HL-60 (cell line): Measurements from ENCODE around the gene NCOA3.

Source experiments
- GABPA ChIP-seq: IDR thresholded peaks from 2 replicates; pipeline ENCODE4 v1.6.1; 2012; ENCODE audit warnings: low read depth
- TF ChIP-seq, protein P1 (sequence below): IDR thresholded peaks from 2 replicates; pipeline ENCODE4 v1.6.1; 2012; ENCODE audit warnings: low read depth; ENCODE audit not compliant: insufficient replicate concordance
- TF ChIP-seq, protein P2 (sequence below): IDR thresholded peaks from one replicate; pipeline ENCODE4 v1.5.1; 2011; ENCODE audit warnings: low read length, control low read depth, inconsistent platforms; ENCODE audit not compliant: insufficient read depth

DNA sequence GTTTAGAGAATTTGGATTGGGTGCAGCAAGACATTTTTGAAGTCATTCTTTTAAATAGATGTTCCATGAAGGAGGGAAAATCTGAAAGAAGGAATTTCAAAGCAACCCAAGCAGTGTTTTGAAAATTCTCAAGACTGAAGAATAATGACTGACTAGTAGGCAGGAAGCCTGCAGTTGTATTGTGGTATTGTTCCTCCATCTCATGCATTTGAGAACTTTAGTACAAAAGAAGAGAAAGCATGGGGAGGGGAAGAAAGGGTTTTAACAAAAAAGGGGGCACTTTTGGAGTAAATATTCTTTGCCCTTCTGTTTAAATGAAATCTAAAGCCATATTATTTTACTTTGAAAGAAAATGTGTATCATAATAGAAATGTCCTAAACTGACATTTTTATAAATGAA is 6.6 kb downstream of the NCOA3 start:
- TF ChIP-seq, protein P1, sequence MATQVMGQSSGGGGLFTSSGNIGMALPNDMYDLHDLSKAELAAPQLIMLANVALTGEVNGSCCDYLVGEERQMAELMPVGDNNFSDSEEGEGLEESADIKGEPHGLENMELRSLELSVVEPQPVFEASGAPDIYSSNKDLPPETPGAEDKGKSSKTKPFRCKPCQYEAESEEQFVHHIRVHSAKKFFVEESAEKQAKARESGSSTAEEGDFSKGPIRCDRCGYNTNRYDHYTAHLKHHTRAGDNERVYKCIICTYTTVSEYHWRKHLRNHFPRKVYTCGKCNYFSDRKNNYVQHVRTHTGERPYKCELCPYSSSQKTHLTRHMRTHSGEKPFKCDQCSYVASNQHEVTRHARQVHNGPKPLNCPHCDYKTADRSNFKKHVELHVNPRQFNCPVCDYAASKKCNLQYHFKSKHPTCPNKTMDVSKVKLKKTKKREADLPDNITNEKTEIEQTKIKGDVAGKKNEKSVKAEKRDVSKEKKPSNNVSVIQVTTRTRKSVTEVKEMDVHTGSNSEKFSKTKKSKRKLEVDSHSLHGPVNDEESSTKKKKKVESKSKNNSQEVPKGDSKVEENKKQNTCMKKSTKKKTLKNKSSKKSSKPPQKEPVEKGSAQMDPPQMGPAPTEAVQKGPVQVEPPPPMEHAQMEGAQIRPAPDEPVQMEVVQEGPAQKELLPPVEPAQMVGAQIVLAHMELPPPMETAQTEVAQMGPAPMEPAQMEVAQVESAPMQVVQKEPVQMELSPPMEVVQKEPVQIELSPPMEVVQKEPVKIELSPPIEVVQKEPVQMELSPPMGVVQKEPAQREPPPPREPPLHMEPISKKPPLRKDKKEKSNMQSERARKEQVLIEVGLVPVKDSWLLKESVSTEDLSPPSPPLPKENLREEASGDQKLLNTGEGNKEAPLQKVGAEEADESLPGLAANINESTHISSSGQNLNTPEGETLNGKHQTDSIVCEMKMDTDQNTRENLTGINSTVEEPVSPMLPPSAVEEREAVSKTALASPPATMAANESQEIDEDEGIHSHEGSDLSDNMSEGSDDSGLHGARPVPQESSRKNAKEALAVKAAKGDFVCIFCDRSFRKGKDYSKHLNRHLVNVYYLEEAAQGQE: no peak
- TF ChIP-seq, protein P2, sequence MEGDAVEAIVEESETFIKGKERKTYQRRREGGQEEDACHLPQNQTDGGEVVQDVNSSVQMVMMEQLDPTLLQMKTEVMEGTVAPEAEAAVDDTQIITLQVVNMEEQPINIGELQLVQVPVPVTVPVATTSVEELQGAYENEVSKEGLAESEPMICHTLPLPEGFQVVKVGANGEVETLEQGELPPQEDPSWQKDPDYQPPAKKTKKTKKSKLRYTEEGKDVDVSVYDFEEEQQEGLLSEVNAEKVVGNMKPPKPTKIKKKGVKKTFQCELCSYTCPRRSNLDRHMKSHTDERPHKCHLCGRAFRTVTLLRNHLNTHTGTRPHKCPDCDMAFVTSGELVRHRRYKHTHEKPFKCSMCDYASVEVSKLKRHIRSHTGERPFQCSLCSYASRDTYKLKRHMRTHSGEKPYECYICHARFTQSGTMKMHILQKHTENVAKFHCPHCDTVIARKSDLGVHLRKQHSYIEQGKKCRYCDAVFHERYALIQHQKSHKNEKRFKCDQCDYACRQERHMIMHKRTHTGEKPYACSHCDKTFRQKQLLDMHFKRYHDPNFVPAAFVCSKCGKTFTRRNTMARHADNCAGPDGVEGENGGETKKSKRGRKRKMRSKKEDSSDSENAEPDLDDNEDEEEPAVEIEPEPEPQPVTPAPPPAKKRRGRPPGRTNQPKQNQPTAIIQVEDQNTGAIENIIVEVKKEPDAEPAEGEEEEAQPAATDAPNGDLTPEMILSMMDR: no peak
- TF ChIP-seq GABPA: no peak
